Endothelial cell of umbilical vein (primary cell): ENCODE results near the gene STKLD1.
"Not testable (repeated sequence)": the region's sequence is repeated elsewhere in the genome, so short reads cannot be mapped to it uniquely, and the experiment has no call there.

Experiments
- CTCF ChIP-seq, 2 donors: IDR thresholded peaks; 1 replicate in 1 of 2; 2 replicates in 1 of 2; pipeline ENCODE4 v1.5.1; 2011; ENCODE audit warnings: low read length in 2 of 2, mild to moderate bottlenecking in 2 of 2, moderate library complexity in 2 of 2, control low read depth in 1 of 2, inconsistent platforms in 1 of 2, low read depth in 1 of 2; ENCODE audit not compliant: insufficient read depth in 1 of 2; ENCODE audit errors: extremely low read depth in 1 of 2
- EZH2 ChIP-seq: IDR thresholded peaks from 2 replicates; pipeline ENCODE4 v1.6.1; 2012; ENCODE audit warnings: borderline replicate concordance, low read depth, mild to moderate bottlenecking, moderate library complexity, low read length, inconsistent platforms; ENCODE audit not compliant: severe bottlenecking
- FOS ChIP-seq: IDR thresholded peaks from 2 replicates; pipeline ENCODE4 v1.6.1; 2011; ENCODE audit warnings: mild to moderate bottlenecking, low read length, moderate library complexity, borderline replicate concordance; ENCODE audit not compliant: insufficient read depth
- GATA2 ChIP-seq: IDR thresholded peaks from 2 replicates; pipeline ENCODE4 v1.7.0; 2011; ENCODE audit warnings: low read depth, mild to moderate bottlenecking, moderate library complexity, mixed read lengths, low read length; ENCODE audit not compliant: insufficient read length, insufficient read depth
- JUN ChIP-seq: IDR thresholded peaks from 2 replicates; pipeline ENCODE4 v1.6.1; 2011; ENCODE audit warnings: borderline replicate concordance, low read depth; ENCODE audit not compliant: insufficient read length, insufficient read depth
- MYC ChIP-seq: IDR thresholded peaks from one replicate; pipeline ENCODE4 v1.6.1; 2011; ENCODE audit warnings: mild to moderate bottlenecking, low read depth, low read length
- POLR2A ChIP-seq: IDR thresholded peaks from 2 replicates; pipeline ENCODE4 v1.6.1; 2012; ENCODE audit warnings: low read depth, mild to moderate bottlenecking, control low read depth, low read length
- POLR2AphosphoS5 ChIP-seq: IDR thresholded peaks from 2 replicates; pipeline ENCODE4 v1.6.1; 2012; ENCODE audit warnings: low read depth, mild to moderate bottlenecking, control low read depth, low read length, moderate library complexity; ENCODE audit not compliant: insufficient read depth
- TF ChIP-seq, protein P1 (sequence below): IDR thresholded peaks from 2 replicates; pipeline ENCODE4 v1.6.1; 2011; ENCODE audit not compliant: insufficient read depth, insufficient read length

GRCh38 chr9:133334888-133335287 lies 41.3 kb upstream of the STKLD1 start:
- TF ChIP-seq EZH2; POLR2A; CTCF (IDR thresholded peaks at IDR 0.05; ENCODE audit: extremely low read depth in 1 of 2, insufficient read depth in 1 of 2, low read depth in 1 of 2, low read length in 2 of 2); POLR2AphosphoS5; GATA2; JUN; FOS; MYC: not testable (repeated sequence)
- TF ChIP-seq, protein P1, sequence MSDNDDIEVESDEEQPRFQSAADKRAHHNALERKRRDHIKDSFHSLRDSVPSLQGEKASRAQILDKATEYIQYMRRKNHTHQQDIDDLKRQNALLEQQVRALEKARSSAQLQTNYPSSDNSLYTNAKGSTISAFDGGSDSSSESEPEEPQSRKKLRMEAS: not testable (repeated sequence)
